Rectal smooth muscle tissue (tissue), 1 donor: ENCODE results near the gene PUS1.
"Not testable (repeated sequence)": the region's sequence is repeated elsewhere in the genome, so short reads cannot be mapped to it uniquely, and the experiment has no call there.

Experiments used
- H3K27ac ChIP-seq: one replicate; pipeline ENCODE4 v1.7.0; 2013; ENCODE audit warnings: low read depth, low read length, inconsistent platforms
- H3K27me3 ChIP-seq: one replicate; pipeline ENCODE4 v1.7.0; 2013; ENCODE audit warnings: low read length; ENCODE audit not compliant: control insufficient read depth, insufficient read depth
- H3K36me3 ChIP-seq: one replicate; pipeline ENCODE4 v1.7.0; 2013; ENCODE audit warnings: low read length; ENCODE audit not compliant: control insufficient read depth, insufficient read depth
- H3K4me1 ChIP-seq: one replicate; pipeline ENCODE4 v1.7.0; 2013; ENCODE audit warnings: low read length; ENCODE audit not compliant: control insufficient read depth, insufficient read depth
- H3K4me3 ChIP-seq: one replicate; pipeline ENCODE4 v1.7.0; 2013; ENCODE audit warnings: low read length
- H3K9ac ChIP-seq: one replicate; pipeline ENCODE4 v1.7.0; 2013; ENCODE audit warnings: low read length

PUS1 gene

DNA sequence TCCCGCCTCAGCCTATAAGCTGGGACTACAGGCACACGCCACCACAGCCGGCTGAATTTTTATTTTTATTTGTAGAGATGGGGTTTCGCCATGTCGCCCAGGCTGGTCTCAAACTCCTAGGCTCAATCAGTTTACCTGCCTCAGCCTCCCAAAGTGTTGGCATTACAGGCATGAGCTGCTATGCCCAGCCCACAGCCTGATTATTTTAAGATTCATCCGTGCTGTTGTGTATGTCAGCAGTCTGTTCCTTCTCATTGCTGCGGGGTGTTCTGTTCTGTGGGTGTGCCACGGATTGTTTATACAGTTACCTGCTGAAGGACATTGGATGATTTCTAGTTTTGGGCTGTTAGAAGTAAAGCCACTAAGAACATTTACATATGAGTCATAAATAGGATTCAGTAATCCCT lies 11.1 kb downstream of the PUS1 start:
- Histone ChIP-seq H3K4me3 (no peak overlapping the region), H3K27ac (no peak overlapping the region), H3K36me3 (peaks cover 8% of the 10 kb centered on the region), H3K27me3 (no peaks in the 10 kb centered on the region), H3K4me1 (no peaks in the 10 kb centered on the region), H3K9ac (no peak overlapping the region)

DNA sequence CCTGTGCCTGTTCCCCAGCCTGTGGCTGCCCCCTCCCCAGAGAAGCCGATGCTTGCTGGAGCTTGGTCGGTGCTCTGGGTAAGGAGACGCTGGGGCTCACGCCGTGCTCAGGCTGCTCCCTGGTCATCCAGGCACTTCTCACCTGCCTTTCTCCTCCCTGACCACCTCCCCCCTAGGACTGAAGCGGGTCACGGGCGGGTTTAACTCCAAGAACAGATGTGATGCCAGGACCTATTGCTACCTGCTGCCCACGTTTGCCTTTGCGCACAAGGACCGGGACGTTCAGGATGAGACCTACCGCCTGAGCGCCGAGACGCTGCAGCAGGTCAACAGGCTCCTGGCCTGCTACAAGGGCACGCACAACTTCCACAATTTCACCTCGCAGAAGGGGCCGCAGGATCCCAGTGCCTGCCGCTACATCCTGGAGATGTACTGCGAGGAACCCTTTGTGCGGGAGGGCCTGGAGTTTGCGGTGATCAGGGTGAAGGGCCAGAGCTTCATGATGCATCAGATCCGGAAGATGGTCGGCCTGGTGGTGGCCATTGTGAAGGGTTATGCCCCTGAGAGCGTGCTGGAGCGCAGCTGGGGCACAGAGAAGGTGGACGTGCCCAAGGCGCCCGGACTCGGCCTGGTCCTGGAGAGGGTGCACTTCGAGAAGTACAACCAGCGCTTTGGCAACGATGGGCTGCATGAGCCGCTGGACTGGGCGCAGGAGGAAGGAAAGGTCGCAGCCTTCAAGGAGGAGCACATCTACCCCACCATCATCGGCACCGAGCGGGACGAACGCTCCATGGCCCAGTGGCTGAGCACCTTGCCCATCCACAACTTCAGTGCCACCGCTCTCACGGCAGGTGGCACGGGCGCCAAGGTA lies 12.3 kb downstream of the PUS1 start:
- Histone ChIP-seq H3K4me1 (no peaks in the 10 kb centered on the region), H3K36me3 (peaks cover 8% of the 10 kb centered on the region), H3K9ac (no peak overlapping the region), H3K4me3 (no peak overlapping the region), H3K27me3 (no peaks in the 10 kb centered on the region), H3K27ac (no peak overlapping the region)

DNA sequence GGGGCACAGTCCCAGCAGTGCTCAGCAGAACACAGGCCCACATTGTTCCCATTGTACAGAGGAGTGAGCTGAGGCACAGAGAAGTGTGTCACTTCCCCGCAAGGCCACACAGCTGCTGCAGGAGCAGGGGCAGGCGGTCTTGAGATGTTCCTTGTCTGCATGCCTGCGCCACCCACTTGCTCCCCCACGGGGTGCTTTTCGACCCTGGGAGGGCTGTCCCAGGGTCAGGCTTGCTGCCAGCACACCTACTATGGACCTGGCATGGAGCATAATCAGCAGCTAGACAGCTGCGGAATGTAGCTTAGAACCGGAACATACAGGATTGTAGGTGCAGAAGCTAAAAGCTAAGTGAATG lies 12.9 kb downstream of the PUS1 start:
- Histone ChIP-seq H3K4me1 (no peaks in the 10 kb centered on the region), H3K36me3 (peaks cover 8% of the 10 kb centered on the region), H3K9ac (no peak overlapping the region), H3K4me3 (no peak overlapping the region), H3K27ac (no peak overlapping the region), H3K27me3 (no peaks in the 10 kb centered on the region)

DNA sequence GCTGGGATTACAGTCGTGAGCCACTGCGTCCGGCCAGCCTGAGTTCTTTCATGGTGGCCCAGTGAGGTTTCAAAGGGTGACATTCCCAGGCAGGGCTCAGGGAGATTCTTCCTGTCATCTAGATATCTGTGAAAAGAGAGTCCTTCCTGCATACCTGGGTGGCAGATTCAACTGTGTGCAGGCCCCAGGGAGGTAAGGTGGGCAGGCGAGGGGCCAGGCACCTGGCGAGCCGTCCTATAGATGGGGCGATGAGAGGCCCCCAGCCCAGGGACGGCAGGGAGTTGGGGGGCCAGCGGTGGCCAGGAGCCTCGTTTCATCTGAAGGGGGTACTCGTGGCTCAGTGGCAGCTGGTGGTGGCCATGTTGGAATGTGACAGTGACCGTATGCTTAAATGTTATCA lies 13.6 kb downstream of the PUS1 start:
- Histone ChIP-seq H3K4me1 (no peaks in the 10 kb centered on the region), H3K4me3 (no peak overlapping the region), H3K9ac (no peak overlapping the region), H3K36me3 (peaks cover 8% of the 10 kb centered on the region), H3K27me3 (no peaks in the 10 kb centered on the region), H3K27ac (no peak overlapping the region)

DNA sequence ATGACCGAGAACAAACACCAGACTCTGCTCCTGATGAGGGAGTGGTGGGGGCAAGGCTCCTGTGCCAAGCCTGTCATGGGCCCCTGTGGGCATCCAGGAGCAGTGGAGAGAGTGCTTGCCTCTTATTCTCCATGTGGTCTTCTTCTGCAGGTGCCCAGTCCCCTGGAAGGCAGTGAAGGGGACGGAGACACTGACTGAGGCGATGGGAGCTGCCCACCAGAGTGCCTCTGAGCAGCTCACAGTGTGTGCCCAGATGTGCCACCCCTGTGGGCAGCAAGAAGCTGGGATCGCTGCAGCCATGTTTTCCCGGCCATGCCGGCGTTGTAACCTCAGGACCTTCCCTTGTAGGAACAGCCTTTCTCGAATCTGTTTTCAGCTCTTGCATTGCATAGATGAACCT lies 14.3 kb downstream of the PUS1 start:
- Histone ChIP-seq H3K4me3 (no peak overlapping the region), H3K27ac (no peak overlapping the region), H3K27me3 (no peaks in the 10 kb centered on the region), H3K4me1 (no peaks in the 10 kb centered on the region), H3K36me3 (peaks cover 8% of the 10 kb centered on the region), H3K9ac (no peak overlapping the region)

DNA sequence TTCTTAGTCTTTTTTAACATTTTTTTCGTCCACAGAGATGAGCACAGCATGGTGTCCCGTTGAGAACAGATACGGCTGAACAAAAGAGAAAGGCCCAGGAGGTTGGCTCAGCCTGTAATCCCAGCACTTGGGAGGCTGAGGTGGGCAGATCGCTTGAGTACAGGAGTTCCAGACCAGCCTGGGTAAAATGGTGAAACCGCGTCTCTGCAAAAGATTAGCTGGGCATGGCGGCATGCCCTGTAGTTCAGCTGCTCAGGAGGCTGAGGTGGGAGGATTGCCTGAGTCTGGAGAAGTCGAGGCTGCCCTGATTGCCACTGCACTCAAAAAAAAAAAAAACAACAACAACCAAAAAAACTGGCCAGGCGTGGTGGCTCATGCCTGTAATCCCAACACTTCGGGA lies 14.8 kb downstream of the PUS1 start:
- no peak overlapping the region for H3K27ac ChIP-seq
- no peak overlapping the region for H3K9ac ChIP-seq
- no peaks in the 10 kb centered on the region for H3K4me1 ChIP-seq
- H3K4me3 ChIP-seq: no peak overlapping the region
- H3K27me3 ChIP-seq: no peaks in the 10 kb centered on the region
- peaks cover 8% of the 10 kb centered on the region for H3K36me3 ChIP-seq

DNA sequence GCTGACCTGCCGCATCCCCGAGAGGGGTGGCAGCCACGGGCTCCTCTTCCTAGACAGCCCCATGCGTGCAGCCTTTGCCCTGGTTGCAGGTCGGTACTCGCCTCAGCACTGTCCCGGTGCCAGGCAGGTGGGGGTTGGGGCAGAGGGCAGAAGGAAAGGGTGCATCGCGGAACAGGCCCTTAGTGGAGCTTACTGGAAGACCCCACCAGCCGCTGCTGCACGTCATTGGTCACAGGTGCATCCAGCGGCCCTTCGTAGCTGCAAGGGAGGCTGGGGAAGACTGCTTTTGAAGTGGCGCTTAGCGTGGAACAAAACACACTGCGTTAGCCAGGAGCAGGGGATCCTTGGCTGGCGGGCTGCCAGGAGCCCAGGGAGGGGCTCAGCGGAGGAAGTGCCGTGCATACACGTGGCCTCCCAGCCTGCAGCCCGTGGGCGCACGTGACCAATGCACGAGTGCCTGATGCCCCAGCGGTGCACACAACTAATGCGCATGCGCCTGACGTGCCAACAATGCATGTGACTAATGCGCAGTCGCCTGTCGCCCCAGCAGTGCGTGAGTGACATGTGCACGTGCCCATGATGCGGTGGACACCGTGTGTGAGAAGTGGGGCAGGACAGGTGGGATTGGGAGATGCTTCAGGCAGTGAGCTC lies 15.7 kb downstream of the PUS1 start:
- H3K9ac ChIP-seq: no peak overlapping the region
- H3K4me3 ChIP-seq: no peak overlapping the region
- H3K27me3 ChIP-seq: no peaks in the 10 kb centered on the region
- no peak overlapping the region for H3K27ac ChIP-seq
- H3K4me1 ChIP-seq: no peaks in the 10 kb centered on the region
- peaks cover 8% of the 10 kb centered on the region for H3K36me3 ChIP-seq

DNA sequence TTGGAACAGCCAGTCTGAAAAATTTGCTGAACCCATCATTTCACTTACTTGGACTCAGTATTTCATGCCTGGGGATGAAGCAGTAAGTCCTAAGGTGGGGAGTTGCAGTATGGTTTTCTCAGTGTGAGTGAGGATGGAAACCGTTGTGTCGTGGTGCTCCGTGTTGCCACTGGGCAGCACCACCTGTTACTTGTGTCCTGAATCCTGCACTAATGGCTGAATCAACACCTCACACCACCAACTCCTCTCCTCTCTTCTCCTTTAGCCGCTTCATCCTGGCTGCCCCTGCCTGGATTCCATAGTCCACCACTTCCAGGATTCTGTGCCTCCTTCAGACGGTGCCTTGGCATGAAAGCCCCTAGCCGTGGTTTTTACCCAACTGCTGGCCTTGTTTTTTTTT lies 17.7 kb downstream of the PUS1 start:
- Histone ChIP-seq H3K27me3 (no peaks in the 10 kb centered on the region), H3K9ac (no peak overlapping the region), H3K4me3 (no peak overlapping the region), H3K36me3 (peaks cover 4% of the 10 kb centered on the region), H3K27ac (no peak overlapping the region), H3K4me1 (no peaks in the 10 kb centered on the region)

DNA sequence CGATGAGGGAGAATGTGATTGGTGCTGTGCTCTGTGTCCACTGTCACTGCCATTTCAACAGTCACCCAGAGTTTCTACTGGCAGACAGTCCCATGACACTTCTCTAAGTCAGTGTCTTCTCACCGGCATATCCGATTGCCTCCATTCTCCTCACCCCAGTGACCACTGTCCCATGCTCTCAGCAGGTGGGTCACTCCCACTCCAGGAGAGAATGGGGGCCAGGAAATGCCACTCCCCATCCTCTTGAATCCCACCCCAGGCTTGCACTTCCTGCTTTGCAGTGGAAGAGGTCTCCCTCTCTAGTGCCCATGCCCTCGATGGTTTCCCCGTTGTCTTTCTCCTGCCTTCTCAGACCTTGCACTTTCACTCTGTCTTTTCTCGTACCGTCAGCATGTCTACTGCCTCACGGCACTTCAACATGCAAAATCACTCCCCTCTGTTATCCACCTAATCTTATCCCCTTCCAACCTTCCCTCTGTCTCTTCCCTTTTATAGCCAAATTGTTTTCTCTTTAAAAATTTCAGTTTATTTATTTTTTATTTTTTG lies 18.5 kb downstream of the PUS1 start:
- H3K36me3 ChIP-seq: no peaks in the 10 kb centered on the region
- no peaks in the 10 kb centered on the region for H3K4me1 ChIP-seq
- no peaks in the 10 kb centered on the region for H3K27me3 ChIP-seq
- H3K4me3 ChIP-seq: no peak overlapping the region
- H3K27ac ChIP-seq: no peak overlapping the region
- H3K9ac ChIP-seq: no peak overlapping the region

DNA sequence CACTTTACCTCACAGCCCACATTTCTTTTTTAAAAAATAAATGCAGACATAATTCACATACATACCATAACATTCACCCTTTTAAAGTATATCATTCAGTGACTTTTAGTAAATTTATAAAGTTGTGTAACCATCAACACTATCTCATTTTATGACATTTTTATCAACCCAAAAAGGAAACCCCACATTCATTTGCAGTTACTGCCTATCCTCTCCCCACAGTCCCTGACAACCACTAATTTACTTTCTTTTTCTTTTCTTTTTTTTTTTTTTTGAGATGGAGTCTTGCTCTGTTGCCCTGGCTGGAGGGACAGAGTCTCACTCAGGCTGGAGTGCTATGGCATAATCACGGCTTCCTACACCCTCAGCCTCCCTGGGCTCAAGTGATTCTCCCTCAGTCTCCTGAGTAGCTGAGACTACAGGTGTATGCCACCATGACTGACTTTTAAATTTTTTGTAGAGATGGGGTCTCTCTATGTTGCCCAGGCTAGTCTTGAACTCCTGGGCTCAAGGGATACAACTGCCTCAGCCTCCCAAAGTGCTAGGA lies 19.2 kb downstream of the PUS1 start:
- no peaks in the 10 kb centered on the region for H3K4me1 ChIP-seq
- no peaks in the 10 kb centered on the region for H3K36me3 ChIP-seq
- H3K9ac ChIP-seq: no peak overlapping the region
- H3K27ac ChIP-seq: no peak overlapping the region
- H3K27me3 ChIP-seq: no peaks in the 10 kb centered on the region
- H3K4me3 ChIP-seq: no peak overlapping the region

DNA sequence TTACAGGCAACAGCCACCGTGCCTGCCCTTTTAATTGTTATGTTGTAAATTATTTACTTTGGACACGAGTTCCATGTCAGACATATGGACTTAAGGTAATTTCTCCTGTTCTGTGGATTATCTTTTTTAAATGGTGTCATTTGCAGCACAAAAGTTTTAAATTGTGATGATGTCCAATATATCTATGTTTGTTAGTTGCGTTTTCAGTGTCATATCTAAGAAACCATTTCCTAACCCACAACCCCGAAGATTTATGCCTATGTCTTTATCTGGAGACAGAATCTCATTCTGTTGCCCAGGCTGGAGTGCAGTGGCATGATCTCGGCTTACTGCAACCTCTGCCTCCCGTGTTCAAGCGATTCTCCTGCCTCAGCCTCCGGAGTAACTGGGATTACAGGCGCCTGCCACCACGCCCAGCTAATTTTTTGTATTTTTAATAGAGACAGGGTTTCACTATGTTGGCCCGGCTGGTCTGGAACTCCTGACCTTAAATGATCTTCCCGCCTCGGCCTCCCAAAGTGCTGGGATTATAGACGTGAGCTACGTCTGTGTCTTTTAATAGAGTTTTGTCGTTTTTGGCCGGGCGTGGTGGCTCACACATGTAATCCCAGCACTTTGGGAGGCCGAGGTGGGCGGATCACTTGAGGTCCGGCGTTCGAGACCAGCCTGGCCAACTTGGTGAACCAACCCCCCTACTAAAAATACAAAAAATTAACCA lies 19.8 kb downstream of the PUS1 start:
- Histone ChIP-seq H3K4me3 (peak overlapping the region; percentile 80), H3K27ac (peak overlapping the region; percentile 66)
- not testable (repeated sequence) for H3K9ac ChIP-seq, H3K27me3 ChIP-seq, H3K36me3 ChIP-seq, H3K4me1 ChIP-seq

DNA sequence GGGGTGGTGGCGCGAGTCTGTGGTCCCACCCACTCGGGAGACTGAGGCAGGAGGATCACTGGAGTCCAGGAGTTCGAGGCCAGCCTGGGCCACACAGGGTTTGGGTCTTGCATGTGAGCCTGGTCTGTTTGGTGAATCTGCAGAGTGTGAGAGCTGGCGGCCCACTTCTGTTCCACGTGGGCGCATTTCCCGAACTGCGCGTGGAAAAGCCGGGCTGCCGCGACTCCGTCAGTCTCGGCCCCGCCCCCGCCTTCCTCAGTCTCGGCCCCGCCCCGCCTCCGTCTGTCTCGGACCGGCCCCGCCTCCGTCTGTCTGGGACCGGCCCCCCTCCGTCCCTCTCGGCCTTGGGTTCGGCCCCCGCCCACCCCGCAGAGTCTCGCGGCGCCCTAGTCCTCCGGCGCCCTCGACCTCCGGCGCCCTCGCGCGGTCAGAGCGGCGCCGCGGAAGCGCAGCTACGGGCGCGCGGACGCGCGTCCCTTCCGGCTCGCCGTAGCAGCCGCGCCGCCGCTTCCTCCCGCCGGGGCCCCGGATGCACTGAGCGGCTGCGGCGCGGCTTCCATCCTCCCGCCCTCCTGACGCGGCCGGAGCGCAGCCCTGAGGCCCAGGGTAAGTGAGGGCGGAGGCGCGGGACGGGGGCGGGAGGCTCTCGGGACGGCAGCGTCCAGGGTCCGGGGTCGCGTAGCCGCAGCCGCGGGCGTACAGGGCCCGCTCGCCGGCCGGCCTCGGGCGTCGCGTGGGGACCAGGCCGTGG lies 20.5 kb downstream of the PUS1 start, which contains the start of gene EP400:
TSS of gene EP400 (plus strand) at position 512 of the 751 bp plus-strand sequence. CDS start 10,678 bp downstream, outside the sequence.
- Histone ChIP-seq H3K36me3 (no peaks in the 10 kb centered on the region), H3K9ac (peak within 1 kb of the TSS; percentile 83), H3K4me1 (no peaks in the 10 kb centered on the region), H3K27ac (peak within 1 kb of the TSS; percentile 79), H3K4me3 (peak within 1 kb of the TSS; percentile 93), H3K27me3 (no peaks in the 10 kb centered on the region)
